Endothelial cell of umbilical vein (primary cell): ENCODE measurements around the gene FES.

Experiments
- EZH2 ChIP-seq: IDR thresholded peaks from 2 replicates; pipeline ENCODE4 v1.6.1; 2012; ENCODE audit warnings: borderline replicate concordance, low read depth, mild to moderate bottlenecking, moderate library complexity, low read length, inconsistent platforms; ENCODE audit not compliant: severe bottlenecking
- FOS ChIP-seq: IDR thresholded peaks from 2 replicates; pipeline ENCODE4 v1.6.1; 2011; ENCODE audit warnings: mild to moderate bottlenecking, low read length, moderate library complexity, borderline replicate concordance; ENCODE audit not compliant: insufficient read depth
- GATA2 ChIP-seq: IDR thresholded peaks from 2 replicates; pipeline ENCODE4 v1.7.0; 2011; ENCODE audit warnings: low read depth, mild to moderate bottlenecking, moderate library complexity, mixed read lengths, low read length; ENCODE audit not compliant: insufficient read length, insufficient read depth
- JUN ChIP-seq: IDR thresholded peaks from 2 replicates; pipeline ENCODE4 v1.6.1; 2011; ENCODE audit warnings: borderline replicate concordance, low read depth; ENCODE audit not compliant: insufficient read length, insufficient read depth
- POLR2A ChIP-seq: IDR thresholded peaks from 2 replicates; pipeline ENCODE4 v1.6.1; 2012; ENCODE audit warnings: low read depth, mild to moderate bottlenecking, control low read depth, low read length
- POLR2AphosphoS5 ChIP-seq: IDR thresholded peaks from 2 replicates; pipeline ENCODE4 v1.6.1; 2012; ENCODE audit warnings: low read depth, mild to moderate bottlenecking, control low read depth, low read length, moderate library complexity; ENCODE audit not compliant: insufficient read depth
- TF ChIP-seq, protein P1 (sequence below), 2 donors: IDR thresholded peaks; 1 replicate in 1 of 2; 2 replicates in 1 of 2; pipeline ENCODE4 v1.5.1; 2011; ENCODE audit warnings: low read length in 2 of 2, mild to moderate bottlenecking in 2 of 2, moderate library complexity in 2 of 2, control low read depth in 1 of 2, inconsistent platforms in 1 of 2, low read depth in 1 of 2; ENCODE audit not compliant: insufficient read depth in 1 of 2; ENCODE audit errors: extremely low read depth in 1 of 2
- TF ChIP-seq, protein P2 (sequence below): IDR thresholded peaks from 2 replicates; pipeline ENCODE4 v1.6.1; 2011; ENCODE audit not compliant: insufficient read depth, insufficient read length

GRCh38 chr15:90855139-90855538 lies 29.2 kb upstream of the FES start:
- TF ChIP-seq POLR2AphosphoS5 (no peak), GATA2 (no peak), POLR2A (no peak), EZH2 (no peak), JUN (no peak), FOS (no peak)
- TF ChIP-seq, protein P1, sequence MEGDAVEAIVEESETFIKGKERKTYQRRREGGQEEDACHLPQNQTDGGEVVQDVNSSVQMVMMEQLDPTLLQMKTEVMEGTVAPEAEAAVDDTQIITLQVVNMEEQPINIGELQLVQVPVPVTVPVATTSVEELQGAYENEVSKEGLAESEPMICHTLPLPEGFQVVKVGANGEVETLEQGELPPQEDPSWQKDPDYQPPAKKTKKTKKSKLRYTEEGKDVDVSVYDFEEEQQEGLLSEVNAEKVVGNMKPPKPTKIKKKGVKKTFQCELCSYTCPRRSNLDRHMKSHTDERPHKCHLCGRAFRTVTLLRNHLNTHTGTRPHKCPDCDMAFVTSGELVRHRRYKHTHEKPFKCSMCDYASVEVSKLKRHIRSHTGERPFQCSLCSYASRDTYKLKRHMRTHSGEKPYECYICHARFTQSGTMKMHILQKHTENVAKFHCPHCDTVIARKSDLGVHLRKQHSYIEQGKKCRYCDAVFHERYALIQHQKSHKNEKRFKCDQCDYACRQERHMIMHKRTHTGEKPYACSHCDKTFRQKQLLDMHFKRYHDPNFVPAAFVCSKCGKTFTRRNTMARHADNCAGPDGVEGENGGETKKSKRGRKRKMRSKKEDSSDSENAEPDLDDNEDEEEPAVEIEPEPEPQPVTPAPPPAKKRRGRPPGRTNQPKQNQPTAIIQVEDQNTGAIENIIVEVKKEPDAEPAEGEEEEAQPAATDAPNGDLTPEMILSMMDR (IDR thresholded peaks at IDR 0.05; ENCODE audit: extremely low read depth in 1 of 2, insufficient read depth in 1 of 2, low read depth in 1 of 2, low read length in 2 of 2), result no peak
- TF ChIP-seq, protein P2, sequence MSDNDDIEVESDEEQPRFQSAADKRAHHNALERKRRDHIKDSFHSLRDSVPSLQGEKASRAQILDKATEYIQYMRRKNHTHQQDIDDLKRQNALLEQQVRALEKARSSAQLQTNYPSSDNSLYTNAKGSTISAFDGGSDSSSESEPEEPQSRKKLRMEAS, result no peak
